ENCODE results near the gene KRTAP12-2. TPM values are rescaled to one million over a fixed set of nuclear protein-coding genes. Genes with fewer than 3 reads are reported as not detected.
"Not testable (repeated sequence)": the region's sequence is repeated elsewhere in the genome, so short reads cannot be mapped to it uniquely, and the experiment has no call there.

KRTAP12-2 gene
- total and polyA plus RNA-seq, 10 of the 15 experiments (the other 5 are each of a cell fraction or from before 2014, with no cell fraction given) = not detected

DNA sequence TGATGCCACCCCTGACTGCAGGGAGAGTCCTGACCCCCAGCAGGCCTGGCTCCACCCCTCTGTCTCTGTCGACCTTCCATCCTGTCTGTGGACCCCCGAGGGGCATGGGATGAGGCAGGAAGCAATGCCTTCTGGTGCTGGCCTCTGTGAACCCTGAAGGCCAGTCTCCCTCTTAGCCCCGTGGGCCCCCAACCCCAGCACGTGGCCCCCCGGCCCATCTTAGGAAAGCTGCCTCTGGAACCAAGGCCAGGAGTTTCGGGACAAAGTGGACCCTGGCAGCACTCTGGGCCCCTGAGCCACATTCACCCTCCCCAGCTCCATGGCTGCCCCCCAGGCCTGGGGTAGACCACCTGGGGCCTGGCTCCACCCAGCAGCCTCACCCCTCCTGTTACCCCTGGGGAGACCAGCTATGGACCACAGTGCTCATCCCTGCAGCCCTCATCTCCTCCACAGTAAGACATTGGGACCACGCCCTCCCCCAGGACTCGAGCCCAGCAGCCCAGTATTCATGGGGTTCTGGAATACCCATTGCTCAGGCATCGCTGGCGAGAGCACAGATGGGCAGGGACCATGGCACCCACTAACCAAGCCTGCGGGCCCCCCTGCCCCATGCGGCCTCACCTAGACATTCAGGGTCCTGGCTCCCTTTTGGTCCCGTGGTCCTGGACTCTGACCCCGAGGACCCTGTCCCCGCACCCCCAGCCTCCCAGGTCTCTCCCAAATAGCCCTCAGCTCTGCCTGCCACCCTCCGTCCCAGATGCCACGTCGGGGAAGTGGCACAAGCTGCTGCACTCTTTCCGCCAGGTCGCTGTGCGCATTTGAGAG is 28.0 kb downstream of the KRTAP12-2 start:
- SMC1A ChIA-PET (ENCODE audit: uncharacterized antibody, unreplicated experiment); POLR2A ChIA-PET: not testable (repeated sequence)

GRCh38 chr21:44637851-44638348 is 28.8 kb downstream of the KRTAP12-2 start:
- H3K9me3 ChIP-seq (replicated peaks; ENCODE audit: control insufficient read depth, insufficient read depth, low read length); CTCF ChIA-PET; SMC1A ChIA-PET (ENCODE audit: uncharacterized antibody, unreplicated experiment); H3K36me3 ChIP-seq (ENCODE audit: control insufficient read depth in 2 of 2, insufficient read depth in 2 of 2, low read length in 1 of 2); H3K27me3 ChIP-seq (replicated peaks in 1 of 2; ENCODE audit: control insufficient read depth in 2 of 2, insufficient read depth in 2 of 2, low read length in 1 of 2); DNase-seq (ENCODE audit: low read depth, low spot score); intact Hi-C loops (cut with micrococcal nuclease; ENCODE audit: unreplicated experiment); H4K20me1 ChIP-seq (ENCODE audit: control insufficient read depth, insufficient read depth); POLR2A ChIA-PET; H3K4me3 ChIP-seq; H2AFZ ChIP-seq (ENCODE audit: control insufficient read depth, low read depth, low read length); BruUV-seq (replicated peaks); H3K79me2 ChIP-seq (ENCODE audit: control insufficient read depth, insufficient read depth, low read length); RAD21 ChIA-PET (ENCODE audit: unreplicated experiment); H3K27ac ChIP-seq (ENCODE audit: control insufficient read depth, insufficient read depth); H3K4me1 ChIP-seq (ENCODE audit: control insufficient read depth, insufficient read depth, low read length); ATAC-seq; in situ Hi-C loops (cut with MboI); H3K9ac ChIP-seq (ENCODE audit: control insufficient read depth, insufficient read depth, low read length); H3K4me2 ChIP-seq (ENCODE audit: control insufficient read depth, insufficient read depth); FAIRE-seq: not testable (repeated sequence)
- 43% methylated on average over 5 of the region's 12 CpGs for WGBS (ENCODE audit: insufficient coverage, insufficient replicate concordance, low lambda C conversion rate, missing lambda C conversion rate)

More for the DNA sequence above, 28.0 kb downstream of the KRTAP12-2 start:
- H3K36me3 ChIP-seq (ENCODE audit: control insufficient read depth in 2 of 2, insufficient read depth in 2 of 2, low read length in 1 of 2); BruUV-seq (replicated peaks); CTCF ChIA-PET; H4K20me1 ChIP-seq (ENCODE audit: control insufficient read depth, insufficient read depth); in situ Hi-C loops (cut with MboI); H2AFZ ChIP-seq (ENCODE audit: control insufficient read depth, low read depth, low read length); FAIRE-seq; H3K4me1 ChIP-seq (ENCODE audit: control insufficient read depth, insufficient read depth, low read length); ATAC-seq; H3K9me3 ChIP-seq (replicated peaks; ENCODE audit: control insufficient read depth, insufficient read depth, low read length); DNase-seq (ENCODE audit: low read depth, low spot score); H3K27ac ChIP-seq (ENCODE audit: control insufficient read depth, insufficient read depth); RAD21 ChIA-PET (ENCODE audit: unreplicated experiment); intact Hi-C loops (cut with micrococcal nuclease; ENCODE audit: unreplicated experiment); H3K27me3 ChIP-seq (replicated peaks in 1 of 2; ENCODE audit: control insufficient read depth in 2 of 2, insufficient read depth in 2 of 2, low read length in 1 of 2); H3K9ac ChIP-seq (ENCODE audit: control insufficient read depth, insufficient read depth, low read length); H3K4me2 ChIP-seq (ENCODE audit: control insufficient read depth, insufficient read depth); H3K79me2 ChIP-seq (ENCODE audit: control insufficient read depth, insufficient read depth, low read length); H3K4me3 ChIP-seq: not testable (repeated sequence)
- WGBS (ENCODE audit: insufficient coverage, insufficient replicate concordance, low lambda C conversion rate, missing lambda C conversion rate) = 35% methylated on average over 21 of the region's 21 CpGs
